WTC11 (cell line): ENCODE data around the gene TMEM272. TPM values are rescaled to one million over a fixed set of nuclear protein-coding genes. Genes with fewer than 3 reads are reported as not detected.

ENCODE experiments used
- ATAC-seq: fragments of 200-7000 bp; cut with Tn5 transposase; 2 replicates; pipeline ENCODE4 v1.10.0; 2021; ENCODE audit warnings: mild to moderate bottlenecking, moderate library complexity
- CTCF ChIA-PET: fragments of 300-600 bp; sonication (Branson Sonifier 250); formaldehyde crosslinking; loops from one replicate; lab custom pipeline; 2021; ENCODE audit warnings: antibody characterized with exemption; lab: Charles Lee
- POLR2A ChIA-PET: fragments of 350-600 bp; sonication (Branson Sonifier 250); formaldehyde crosslinking; loops from one replicate; lab custom pipeline; 2021; ENCODE audit warnings: antibody characterized with exemption; lab: Charles Lee
- DNase-seq: peaks from one replicate; pipeline ENCODE4 v3.0.0; 2021; ENCODE audit warnings: low spot score
- H3K27ac Mint-ChIP-seq: 2 replicates; pipeline ENCODE4 v1.8.0; 2021; ENCODE audit warnings: mixed read lengths
- H3K27me3 Mint-ChIP-seq: 2 replicates; pipeline ENCODE4 v1.8.0; 2021; ENCODE audit warnings: low read depth, mild to moderate bottlenecking, moderate library complexity, mixed read lengths
- H3K36me3 Mint-ChIP-seq: 2 replicates; pipeline ENCODE4 v1.8.0; 2021; ENCODE audit warnings: mixed read lengths
- H3K4me1 Mint-ChIP-seq: 2 replicates; pipeline ENCODE4 v1.8.0; 2022; ENCODE audit warnings: mixed read lengths
- H3K4me3 Mint-ChIP-seq: 2 replicates; pipeline ENCODE4 v1.8.0; 2021; ENCODE audit warnings: mild to moderate bottlenecking, moderate library complexity, mixed read lengths
- H3K9me3 Mint-ChIP-seq: 2 replicates; pipeline ENCODE4 v1.8.0; 2021; ENCODE audit warnings: mixed read lengths
- AR ChIP-seq: fragments of 250-450 bp; sonication (Bioruptor Pico); IDR thresholded peaks from 2 replicates; pipeline ENCODE4 v1.9.0; 2021; ENCODE audit warnings: mild to moderate bottlenecking
- ARID4B ChIP-seq: sonication (generic); formaldehyde crosslinking; IDR thresholded peaks from 2 replicates; pipeline ENCODE4 v1.8.0; 2023; ENCODE audit warnings: missing genetic modification reagents, mild to moderate bottlenecking, borderline replicate concordance
- ATF1 ChIP-seq: sonication (generic); formaldehyde crosslinking; IDR thresholded peaks from 2 replicates; pipeline ENCODE4 v1.8.1; 2023; ENCODE audit warnings: mild to moderate bottlenecking, moderate library complexity, missing genetic modification reagents
- CREM ChIP-seq: sonication (generic); formaldehyde crosslinking; IDR thresholded peaks from 2 replicates; pipeline ENCODE4 v1.8.1; 2022; ENCODE audit warnings: mild to moderate bottlenecking, missing genetic modification reagents, moderate library complexity
- EMX1 ChIP-seq: fragments of 250-450 bp; sonication (Bioruptor Pico); IDR thresholded peaks from 2 replicates; pipeline ENCODE4 v1.8.0; 2021; ENCODE audit warnings: mild to moderate bottlenecking
- JAZF1 ChIP-seq: fragments of 250-450 bp; sonication (Bioruptor Pico); IDR thresholded peaks from 2 replicates; pipeline ENCODE4 v1.9.0; 2021; ENCODE audit warnings: moderate library complexity, mild to moderate bottlenecking, inconsistent platforms
- JUN ChIP-seq: sonication (generic); formaldehyde crosslinking; IDR thresholded peaks from 2 replicates; pipeline ENCODE4 v1.8.0; 2023; ENCODE audit warnings: mild to moderate bottlenecking, missing genetic modification reagents
- MXD4 ChIP-seq: fragments of 250-450 bp; sonication (Bioruptor Pico); IDR thresholded peaks from 2 replicates; pipeline ENCODE4 v1.8.0; 2021; ENCODE audit warnings: mild to moderate bottlenecking, moderate library complexity, borderline replicate concordance
- MYBL2 ChIP-seq: sonication (generic); formaldehyde crosslinking; IDR thresholded peaks from 2 replicates; pipeline ENCODE4 v1.8.1; 2023; ENCODE audit warnings: mild to moderate bottlenecking, moderate library complexity, missing genetic modification reagents
- NFE2L1 ChIP-seq: sonication (generic); formaldehyde crosslinking; IDR thresholded peaks from 2 replicates; pipeline ENCODE4 v1.8.1; 2023; ENCODE audit warnings: missing genetic modification reagents
- NR1H2 ChIP-seq: sonication (generic); formaldehyde crosslinking; IDR thresholded peaks from 2 replicates; pipeline ENCODE4 v1.9.0; 2021; ENCODE audit warnings: mild to moderate bottlenecking, moderate library complexity, missing genetic modification reagents
- RORB ChIP-seq: fragments of 250-450 bp; sonication (Bioruptor Pico); IDR thresholded peaks from 2 replicates; pipeline ENCODE4 v1.9.0; 2021; ENCODE audit warnings: mild to moderate bottlenecking
- TEAD1 ChIP-seq: sonication (generic); formaldehyde crosslinking; IDR thresholded peaks from 2 replicates; pipeline ENCODE4 v1.8.0; 2022; ENCODE audit warnings: mild to moderate bottlenecking, missing genetic modification reagents
- TP53 ChIP-seq: sonication (generic); formaldehyde crosslinking; IDR thresholded peaks from 2 replicates; pipeline ENCODE4 v1.8.1; 2023; ENCODE audit warnings: mild to moderate bottlenecking, missing genetic modification reagents
- ZNF416 ChIP-seq: fragments of 250-450 bp; sonication (Bioruptor Pico); IDR thresholded peaks from 2 replicates; pipeline ENCODE4 v1.9.0; 2021; ENCODE audit warnings: mild to moderate bottlenecking, inconsistent platforms
- ZNF532 ChIP-seq: fragments of 250-450 bp; sonication (Bioruptor Pico); IDR thresholded peaks from 2 replicates; pipeline ENCODE4 v1.9.0; 2021; ENCODE audit warnings: mild to moderate bottlenecking, borderline replicate concordance
- total RNA-seq: library from RNA; stranded (reverse); gene quantifications from 3 replicates; pipeline ENCODE4 v1.2.3, GENCODE V29; 2021
- TF ChIP-seq, protein P1 (sequence below): fragments of 200-600 bp; IDR thresholded peaks from 2 replicates; pipeline ENCODE4 v1.8.0; 2022; ENCODE audit warnings: antibody characterized with exemption
- TF ChIP-seq, protein P2 (sequence below): sonication (generic); formaldehyde crosslinking; IDR thresholded peaks from 2 replicates; pipeline ENCODE4 v1.8.0; 2022; ENCODE audit warnings: mild to moderate bottlenecking, missing genetic modification reagents
- TF ChIP-seq, protein P3 (sequence below): sonication (generic); formaldehyde crosslinking; IDR thresholded peaks from 2 replicates; pipeline ENCODE4 v1.8.1; 2022; ENCODE audit warnings: mild to moderate bottlenecking, missing genetic modification reagents, moderate library complexity, borderline replicate concordance

The TMEM272 gene
- total RNA-seq, 1 experiment from 2014 or later = not detected

DNA sequence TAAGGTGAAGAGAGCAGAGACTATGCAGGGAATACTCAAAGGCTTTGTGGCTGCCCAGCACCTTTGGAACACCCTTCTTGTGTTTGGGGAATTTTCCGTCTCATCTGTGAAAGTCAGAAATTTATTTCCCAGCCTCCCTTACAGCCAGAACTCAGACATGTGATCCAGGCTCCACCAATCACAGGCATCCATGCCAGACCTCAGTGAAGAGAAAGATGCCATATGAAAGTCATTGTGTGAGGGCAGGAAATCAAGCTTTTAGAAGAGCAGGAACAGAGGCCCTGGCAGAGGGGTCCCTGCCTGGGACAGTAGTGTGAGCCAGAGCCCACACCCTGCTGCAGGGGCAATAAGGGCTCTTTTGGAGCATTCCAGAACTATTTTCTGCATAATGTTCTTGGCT, 28.9 kb upstream of the TMEM272 start:
- H3K4me1 Mint-ChIP-seq = no peaks in the 10 kb centered on the region
- H3K4me3 Mint-ChIP-seq = no peak overlapping the region
- POLR2A ChIA-PET = no interaction called here
- TF ChIP-seq, protein P1, sequence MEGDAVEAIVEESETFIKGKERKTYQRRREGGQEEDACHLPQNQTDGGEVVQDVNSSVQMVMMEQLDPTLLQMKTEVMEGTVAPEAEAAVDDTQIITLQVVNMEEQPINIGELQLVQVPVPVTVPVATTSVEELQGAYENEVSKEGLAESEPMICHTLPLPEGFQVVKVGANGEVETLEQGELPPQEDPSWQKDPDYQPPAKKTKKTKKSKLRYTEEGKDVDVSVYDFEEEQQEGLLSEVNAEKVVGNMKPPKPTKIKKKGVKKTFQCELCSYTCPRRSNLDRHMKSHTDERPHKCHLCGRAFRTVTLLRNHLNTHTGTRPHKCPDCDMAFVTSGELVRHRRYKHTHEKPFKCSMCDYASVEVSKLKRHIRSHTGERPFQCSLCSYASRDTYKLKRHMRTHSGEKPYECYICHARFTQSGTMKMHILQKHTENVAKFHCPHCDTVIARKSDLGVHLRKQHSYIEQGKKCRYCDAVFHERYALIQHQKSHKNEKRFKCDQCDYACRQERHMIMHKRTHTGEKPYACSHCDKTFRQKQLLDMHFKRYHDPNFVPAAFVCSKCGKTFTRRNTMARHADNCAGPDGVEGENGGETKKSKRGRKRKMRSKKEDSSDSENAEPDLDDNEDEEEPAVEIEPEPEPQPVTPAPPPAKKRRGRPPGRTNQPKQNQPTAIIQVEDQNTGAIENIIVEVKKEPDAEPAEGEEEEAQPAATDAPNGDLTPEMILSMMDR = no peak
- TF ChIP-seq RORB (CRISPR knock-in tag) (no peak), EMX1 (CRISPR knock-in tag) (no peak), TP53 (CRISPR knock-in tag) (no peak), MXD4 (CRISPR knock-in tag) (no peak), TEAD1 (no peak), NFE2L1 (CRISPR knock-in tag) (no peak), MYBL2 (no peak), ATF1 (CRISPR knock-in tag) (no peak), CREM (CRISPR knock-in tag) (no peak), JAZF1 (CRISPR knock-in tag) (no peak), ARID4B (no peak), ZNF416 (CRISPR knock-in tag) (no peak), ZNF532 (CRISPR knock-in tag) (no peak), NR1H2 (CRISPR knock-in tag) (no peak), JUN (no peak), AR (CRISPR knock-in tag) (no peak)
- TF ChIP-seq, protein P2, sequence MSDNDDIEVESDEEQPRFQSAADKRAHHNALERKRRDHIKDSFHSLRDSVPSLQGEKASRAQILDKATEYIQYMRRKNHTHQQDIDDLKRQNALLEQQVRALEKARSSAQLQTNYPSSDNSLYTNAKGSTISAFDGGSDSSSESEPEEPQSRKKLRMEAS (CRISPR knock-in tag) = no peak
- TF ChIP-seq, protein P3, sequence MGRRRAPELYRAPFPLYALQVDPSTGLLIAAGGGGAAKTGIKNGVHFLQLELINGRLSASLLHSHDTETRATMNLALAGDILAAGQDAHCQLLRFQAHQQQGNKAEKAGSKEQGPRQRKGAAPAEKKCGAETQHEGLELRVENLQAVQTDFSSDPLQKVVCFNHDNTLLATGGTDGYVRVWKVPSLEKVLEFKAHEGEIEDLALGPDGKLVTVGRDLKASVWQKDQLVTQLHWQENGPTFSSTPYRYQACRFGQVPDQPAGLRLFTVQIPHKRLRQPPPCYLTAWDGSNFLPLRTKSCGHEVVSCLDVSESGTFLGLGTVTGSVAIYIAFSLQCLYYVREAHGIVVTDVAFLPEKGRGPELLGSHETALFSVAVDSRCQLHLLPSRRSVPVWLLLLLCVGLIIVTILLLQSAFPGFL (CRISPR knock-in tag) = no peak
- no peaks in the 10 kb centered on the region for H3K9me3 Mint-ChIP-seq
- CTCF ChIA-PET = no interaction called here
- no peak overlapping the region for H3K27ac Mint-ChIP-seq
- H3K36me3 Mint-ChIP-seq = no peaks in the 10 kb centered on the region
- DNase-seq = no peak
- H3K27me3 Mint-ChIP-seq = peaks cover 5% of the 10 kb centered on the region
- no peak for ATAC-seq
